BJ (cell line): Measurements from ENCODE around the gene ANKRD16. TPM values are rescaled to one million over a fixed set of nuclear protein-coding genes. Genes with fewer than 3 reads are reported as not detected.

Experiments used
- CTCF ChIA-PET: fragments of 350-600 bp; formaldehyde crosslinking; extraction: SDS; loops from one replicate; lab custom pipeline; 2021; ENCODE audit warnings: antibody characterized with exemption, inconsistent platforms; lab: Yijun Ruan, JAX
- POLR2A ChIA-PET: fragments of 300-600 bp; sonication (Branson Sonifier 250); formaldehyde crosslinking; extraction: SDS; loops from one replicate; lab custom pipeline; 2021; ENCODE audit warnings: antibody characterized with exemption; lab: Charles Lee
- DNase-seq: peaks from one replicate; pipeline ENCODE4 v3.0.0-alpha.2; 2011; ENCODE audit warnings: low read depth
- H3K27me3 ChIP-seq: 2 replicates; pipeline ENCODE4 v1.6.0; 2011; ENCODE audit warnings: low read length; ENCODE audit not compliant: control insufficient read depth, insufficient read depth
- H3K36me3 ChIP-seq: 2 replicates; pipeline ENCODE4 v1.5.1; 2011; ENCODE audit warnings: low read length; ENCODE audit not compliant: control insufficient read depth, insufficient read depth
- H3K4me3 ChIP-seq: 2 replicates; pipeline ENCODE4 v1.5.1; 2011; ENCODE audit warnings: low read depth, mild to moderate bottlenecking, control low read depth, low read length
- polyA plus RNA-seq: library from polyadenylated mRNA; depleted of rRNA; stranded (reverse); fragments of >200 nt; gene quantifications from 2 replicates; pipeline ENCODE4 v1.2.3, GENCODE V29; 2011
- TF ChIP-seq, protein P1 (sequence below): IDR thresholded peaks from 2 replicates; pipeline ENCODE4 v1.5.1; 2011; ENCODE audit warnings: low read depth, mild to moderate bottlenecking, control low read depth, inconsistent platforms, low read length, moderate library complexity; ENCODE audit not compliant: insufficient read depth

Gene ANKRD16
- polyA plus RNA-seq, 1 experiment: 7.4 TPM

- DNase-seq: no peak
- Histone ChIP-seq H3K36me3 (peaks cover 8% of the 10 kb centered on the region), H3K4me3 (no peak overlapping the region), H3K27me3 (no peaks in the 10 kb centered on the region)
- ChIA-PET CTCF (no interaction called here), POLR2A (no interaction called here)
- TF ChIP-seq, protein P1, sequence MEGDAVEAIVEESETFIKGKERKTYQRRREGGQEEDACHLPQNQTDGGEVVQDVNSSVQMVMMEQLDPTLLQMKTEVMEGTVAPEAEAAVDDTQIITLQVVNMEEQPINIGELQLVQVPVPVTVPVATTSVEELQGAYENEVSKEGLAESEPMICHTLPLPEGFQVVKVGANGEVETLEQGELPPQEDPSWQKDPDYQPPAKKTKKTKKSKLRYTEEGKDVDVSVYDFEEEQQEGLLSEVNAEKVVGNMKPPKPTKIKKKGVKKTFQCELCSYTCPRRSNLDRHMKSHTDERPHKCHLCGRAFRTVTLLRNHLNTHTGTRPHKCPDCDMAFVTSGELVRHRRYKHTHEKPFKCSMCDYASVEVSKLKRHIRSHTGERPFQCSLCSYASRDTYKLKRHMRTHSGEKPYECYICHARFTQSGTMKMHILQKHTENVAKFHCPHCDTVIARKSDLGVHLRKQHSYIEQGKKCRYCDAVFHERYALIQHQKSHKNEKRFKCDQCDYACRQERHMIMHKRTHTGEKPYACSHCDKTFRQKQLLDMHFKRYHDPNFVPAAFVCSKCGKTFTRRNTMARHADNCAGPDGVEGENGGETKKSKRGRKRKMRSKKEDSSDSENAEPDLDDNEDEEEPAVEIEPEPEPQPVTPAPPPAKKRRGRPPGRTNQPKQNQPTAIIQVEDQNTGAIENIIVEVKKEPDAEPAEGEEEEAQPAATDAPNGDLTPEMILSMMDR: no peak
Observed at GRCh38 chr10:5902511-5903274, 13.0 kb upstream of the ANKRD16 start.

DNA sequence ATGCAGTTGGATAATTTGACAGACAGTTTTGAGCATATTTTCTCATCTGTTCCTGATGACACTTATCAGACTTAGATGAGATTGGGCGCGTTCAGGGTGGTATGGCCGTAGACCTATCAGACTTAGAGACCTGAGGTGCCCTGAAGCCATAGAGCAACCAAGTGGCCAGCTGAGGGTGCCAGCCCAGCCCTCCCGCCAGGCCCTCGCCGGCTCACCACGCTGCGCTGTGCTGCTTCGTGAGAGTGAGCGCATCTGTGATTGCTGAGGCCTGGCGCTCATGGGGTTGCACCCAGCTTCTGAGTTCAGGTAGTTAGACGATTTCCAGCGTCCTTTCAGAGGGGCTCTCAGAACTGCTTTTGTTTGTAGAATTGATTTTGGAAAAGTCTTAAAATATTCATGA lies 10.6 kb upstream of the ANKRD16 start:
- Histone ChIP-seq H3K36me3 (peaks cover 5% of the 10 kb centered on the region), H3K27me3 (no peaks in the 10 kb centered on the region), H3K4me3 (no peak overlapping the region)
- TF ChIP-seq, protein P1: no peak
- ChIA-PET POLR2A (interaction anchor here (0.6 kb wide), 1 partner anchor 45 kb away, joined by 3 read pairs; no protein-coding TSS in a partner anchor), CTCF (interaction anchor here (2.4 kb wide), 1 partner anchor 10 kb away, joined by 7 read pairs; the partner anchor contains the start of genes ANKRD16 and FBH1)
- no peak for DNase-seq

DNA sequence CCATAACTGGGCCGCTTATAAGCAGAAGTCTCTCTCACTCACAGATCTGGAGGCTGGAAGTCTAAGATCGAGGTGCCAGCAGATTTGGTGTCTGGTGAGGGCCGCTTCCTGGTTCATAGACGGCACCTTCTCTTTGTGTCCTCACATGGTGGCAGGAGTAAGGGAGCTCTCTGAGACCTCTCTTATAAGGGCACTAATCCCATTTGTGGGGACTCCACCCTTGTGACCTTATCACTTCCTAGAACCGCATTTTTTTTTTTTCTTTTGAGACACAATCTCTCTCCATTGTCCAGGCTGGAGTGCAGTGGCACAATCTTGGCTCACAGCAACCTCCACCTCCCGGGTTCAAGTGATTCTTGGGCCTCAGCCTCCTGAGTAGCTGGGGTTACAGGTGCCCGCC lies 8.5 kb upstream of the ANKRD16 start:
- Histone ChIP-seq H3K36me3 (peaks cover 9% of the 10 kb centered on the region), H3K27me3 (no peaks in the 10 kb centered on the region), H3K4me3 (no peak overlapping the region)
- CTCF ChIA-PET: no interaction called here
- DNase-seq: no peak
- POLR2A ChIA-PET: no interaction called here
- TF ChIP-seq, protein P1: no peak

GRCh38 chr10:5897504-5897903 lies 7.8 kb upstream of the ANKRD16 start:
- DNase-seq: no peak
- H3K36me3 ChIP-seq: peaks cover 9% of the 10 kb centered on the region
- POLR2A ChIA-PET: no interaction called here
- CTCF ChIA-PET: interaction anchor here (0.6 kb wide), 1 partner anchor 24 kb away, joined by 3 read pairs; no protein-coding TSS in a partner anchor
- H3K27me3 ChIP-seq: no peaks in the 10 kb centered on the region
- no peak overlapping the region for H3K4me3 ChIP-seq
- TF ChIP-seq, protein P1: no peak

DNA sequence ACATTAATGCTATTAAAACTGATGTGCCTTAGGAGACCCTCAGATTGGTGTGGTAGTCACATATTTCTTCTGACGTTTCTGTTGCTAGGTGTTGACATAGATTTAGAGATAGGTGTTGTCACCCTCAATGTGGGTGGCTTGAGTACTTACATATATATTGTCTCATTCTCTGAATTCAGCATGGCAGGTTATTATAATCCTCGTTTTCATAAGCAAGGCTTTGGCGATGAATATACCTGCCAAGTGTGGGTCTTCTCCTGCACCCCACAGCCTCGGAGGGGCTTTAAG lies 7.3 kb upstream of the ANKRD16 start:
- no peak for DNase-seq
- Histone ChIP-seq H3K27me3 (no peaks in the 10 kb centered on the region), H3K4me3 (no peak overlapping the region), H3K36me3 (peaks cover 9% of the 10 kb centered on the region)
- TF ChIP-seq, protein P1: no peak
- ChIA-PET POLR2A (no interaction called here), CTCF (interaction anchor here (0.5 to 0.6 kb wide), 2 partner anchors 15 to 24 kb away, joined by 3 to 5 read pairs; no protein-coding TSS in a partner anchor)
